GM19193 (cell line): Measurements from ENCODE around the gene AZU1.

Source experiments
- POLR2A ChIP-seq: IDR thresholded peaks from 4 replicates; pipeline ENCODE4 v1.6.1; 2011; ENCODE audit not compliant: insufficient read depth, insufficient read length; ENCODE audit errors: extremely low read depth

Gene AZU1

GRCh38 chr19:869245-870177 lies 41.9 kb downstream of the AZU1 start:
- no peak for TF ChIP-seq POLR2A

- TF ChIP-seq POLR2A, result no peak
These were observed 42.7 kb downstream of the AZU1 start for GRCh38 chr19:870314-870713.

GRCh38 chr19:870963-871401 lies 43.3 kb downstream of the AZU1 start:
- no peak for TF ChIP-seq POLR2A

- TF ChIP-seq POLR2A, result no peak
These were observed 44.0 kb downstream of the AZU1 start for GRCh38 chr19:871446-872265.

GRCh38 chr19:872266-872951 lies 44.8 kb downstream of the AZU1 start:
- no peak for TF ChIP-seq POLR2A

- no peak for TF ChIP-seq POLR2A
These were observed 45.4 kb downstream of the AZU1 start for GRCh38 chr19:873084-873483.

- no peak for TF ChIP-seq POLR2A
These were observed 46.0 kb downstream of the AZU1 start for GRCh38 chr19:873561-874041.

GRCh38 chr19:875265-875879 lies 47.7 kb downstream of the AZU1 start:
- TF ChIP-seq POLR2A, result no peak

GRCh38 chr19:876089-876488 lies 48.5 kb downstream of the AZU1 start:
- no peak for TF ChIP-seq POLR2A

GRCh38 chr19:876780-877314 lies 49.2 kb downstream of the AZU1 start:
- no peak for TF ChIP-seq POLR2A

GRCh38 chr19:879711-880438 lies 52.2 kb downstream of the AZU1 start:
- TF ChIP-seq POLR2A, result no peak
